ENCODE results near the gene NDUFA5.
A peak's percentile ranks its signal among the peaks of the same experiment; 100 is the strongest.

NDUFA5 gene

DNA sequence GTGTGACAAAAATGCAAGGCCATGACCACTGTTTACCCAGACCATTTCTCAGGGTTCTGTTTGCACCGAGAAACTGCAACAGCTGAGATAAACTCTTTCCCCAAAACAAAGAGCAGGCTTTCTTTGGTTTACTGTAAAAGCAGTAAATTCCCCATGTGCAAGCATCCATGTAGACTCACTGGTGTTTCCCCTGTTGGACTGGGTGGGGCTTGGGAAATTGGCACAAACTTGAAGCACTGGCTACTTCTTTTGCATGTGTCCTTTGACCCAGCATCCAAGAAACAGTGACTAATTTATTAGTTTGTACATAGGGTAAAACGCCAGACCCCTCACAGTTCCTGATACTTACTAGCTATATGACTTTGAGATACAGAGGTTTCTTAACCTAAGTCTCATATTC lies 35.6 kb downstream of the NDUFA5 start:
- TF ChIP-seq EZH2 (IDR thresholded peaks at IDR 0.05) (no peak), POLR2AphosphoS5 (IDR thresholded peaks at IDR 0.05; ENCODE audit: borderline replicate concordance, low read depth, low read length) (no peak), FOXP2 (optimal IDR thresholded peaks at IDR 0.05; ENCODE audit: control extremely low read depth, extremely low read length, insufficient read depth) (no peak)
- H3K4me3 ChIP-seq = no peak overlapping the region
- no peak for DNase-seq (ENCODE audit: low read depth, low spot score)
- no peaks in the 10 kb centered on the region for H3K9me3 ChIP-seq (ENCODE audit: low read depth, low read length)
- no peak overlapping the region for H3K27ac ChIP-seq
- no peak overlapping the region for H3K9ac ChIP-seq (ENCODE audit: insufficient read length)
- no peaks in the 10 kb centered on the region for H3K36me3 ChIP-seq (ENCODE audit: insufficient read depth, low read length)

DNA sequence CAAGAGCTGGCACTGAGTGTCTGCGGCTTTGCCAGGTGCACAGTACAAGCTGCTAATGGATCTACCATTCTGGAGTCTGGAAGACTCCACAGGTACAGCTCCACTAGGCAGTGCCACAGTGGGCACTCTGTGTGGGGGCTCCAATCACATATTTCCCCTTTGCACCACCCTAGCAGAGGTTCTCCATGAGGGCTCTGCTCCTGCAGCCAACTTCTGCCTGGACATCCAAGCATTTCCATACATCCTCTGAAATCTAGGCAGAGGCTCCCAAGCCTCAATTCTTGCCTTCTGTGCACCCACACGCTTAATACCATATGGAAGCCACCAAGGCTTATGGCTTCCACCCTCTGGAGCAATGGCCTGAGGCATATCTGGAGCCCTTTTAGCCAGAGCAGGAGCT lies 52.4 kb downstream of the NDUFA5 start:
- Histone ChIP-seq H3K27ac (no peak overlapping the region), H3K4me3 (no peak overlapping the region), H3K9me3 (ENCODE audit: low read depth, low read length) (no peaks in the 10 kb centered on the region), H3K9ac (ENCODE audit: insufficient read length) (no peak overlapping the region), H3K36me3 (ENCODE audit: insufficient read depth, low read length) (no peaks in the 10 kb centered on the region)
- no peak for TF ChIP-seq FOXP2 (optimal IDR thresholded peaks at IDR 0.05; ENCODE audit: control extremely low read depth, extremely low read length, insufficient read depth)
- TF ChIP-seq EZH2 (IDR thresholded peaks at IDR 0.05) = no peak
- TF ChIP-seq POLR2AphosphoS5 (IDR thresholded peaks at IDR 0.05; ENCODE audit: borderline replicate concordance, low read depth, low read length) = no peak
- DNase-seq (ENCODE audit: low read depth, low spot score) = no peak

DNA sequence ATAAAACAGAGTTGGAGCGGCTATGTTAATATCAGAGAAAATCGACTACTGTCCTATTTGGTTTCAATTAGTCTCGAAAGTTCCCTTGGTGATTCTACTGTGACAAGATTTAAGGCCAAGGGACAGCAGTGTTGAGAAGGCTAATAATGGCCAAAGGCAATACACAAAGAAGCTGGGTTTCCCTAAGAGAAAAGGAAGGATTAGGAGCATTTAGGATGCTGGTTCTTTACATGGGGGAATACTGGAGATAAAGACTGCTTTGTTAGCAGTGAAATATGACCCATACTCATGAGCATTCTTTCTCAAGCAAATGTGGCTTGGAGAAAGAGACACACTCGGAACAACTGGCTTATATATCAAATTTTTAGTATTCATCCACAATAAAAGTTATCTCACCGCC lies 55.4 kb downstream of the NDUFA5 start:
- H3K27ac ChIP-seq = no peak overlapping the region
- TF ChIP-seq POLR2AphosphoS5 (IDR thresholded peaks at IDR 0.05; ENCODE audit: borderline replicate concordance, low read depth, low read length) (no peak), FOXP2 (optimal IDR thresholded peaks at IDR 0.05; ENCODE audit: control extremely low read depth, extremely low read length, insufficient read depth) (no peak), EZH2 (IDR thresholded peaks at IDR 0.05) (no peak)
- H3K9me3 ChIP-seq (ENCODE audit: low read depth, low read length) = no peaks in the 10 kb centered on the region
- H3K9ac ChIP-seq (ENCODE audit: insufficient read length) = no peak overlapping the region
- no peak overlapping the region for H3K4me3 ChIP-seq
- no peak for DNase-seq (ENCODE audit: low read depth, low spot score)
- no peaks in the 10 kb centered on the region for H3K36me3 ChIP-seq (ENCODE audit: insufficient read depth, low read length)

DNA sequence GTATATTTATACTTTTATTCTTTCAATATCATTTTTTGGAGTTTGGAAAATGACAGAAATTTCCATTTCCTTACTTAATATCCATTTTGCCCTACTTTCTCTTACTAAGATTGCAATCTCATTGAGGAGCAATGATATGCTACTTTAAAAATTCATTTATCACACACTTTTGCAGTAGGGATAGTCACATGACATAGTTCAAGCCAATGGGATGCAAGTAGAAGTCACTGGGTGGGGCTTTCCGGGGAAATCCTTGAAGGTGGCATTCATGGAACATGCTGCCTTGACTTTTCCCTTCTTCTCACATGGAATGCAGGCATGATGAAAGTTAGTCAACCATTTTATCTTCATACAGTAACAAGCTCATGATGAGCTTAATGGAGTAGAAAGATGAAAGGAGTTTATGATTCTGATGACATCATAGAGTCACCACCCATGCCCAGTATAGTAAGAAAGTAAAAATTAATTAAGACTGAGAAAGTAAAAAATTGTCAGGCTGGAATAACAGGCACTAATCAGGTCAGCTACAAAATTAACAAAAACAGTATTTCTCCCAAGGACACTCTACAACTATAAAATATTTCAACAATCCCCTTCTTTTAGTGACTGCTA lies 56.6 kb downstream of the NDUFA5 start:
- Histone ChIP-seq H3K36me3 (ENCODE audit: insufficient read depth, low read length) (no peaks in the 10 kb centered on the region), H3K27ac (no peak overlapping the region), H3K4me3 (no peak overlapping the region), H3K9me3 (ENCODE audit: low read depth, low read length) (no peaks in the 10 kb centered on the region), H3K9ac (ENCODE audit: insufficient read length) (no peak overlapping the region)
- DNase-seq (ENCODE audit: low read depth, low spot score) = no peak
- TF ChIP-seq EZH2 (IDR thresholded peaks at IDR 0.05) (no peak), POLR2AphosphoS5 (IDR thresholded peaks at IDR 0.05; ENCODE audit: borderline replicate concordance, low read depth, low read length) (no peak), FOXP2 (optimal IDR thresholded peaks at IDR 0.05; ENCODE audit: control extremely low read depth, extremely low read length, insufficient read depth) (no peak)

DNA sequence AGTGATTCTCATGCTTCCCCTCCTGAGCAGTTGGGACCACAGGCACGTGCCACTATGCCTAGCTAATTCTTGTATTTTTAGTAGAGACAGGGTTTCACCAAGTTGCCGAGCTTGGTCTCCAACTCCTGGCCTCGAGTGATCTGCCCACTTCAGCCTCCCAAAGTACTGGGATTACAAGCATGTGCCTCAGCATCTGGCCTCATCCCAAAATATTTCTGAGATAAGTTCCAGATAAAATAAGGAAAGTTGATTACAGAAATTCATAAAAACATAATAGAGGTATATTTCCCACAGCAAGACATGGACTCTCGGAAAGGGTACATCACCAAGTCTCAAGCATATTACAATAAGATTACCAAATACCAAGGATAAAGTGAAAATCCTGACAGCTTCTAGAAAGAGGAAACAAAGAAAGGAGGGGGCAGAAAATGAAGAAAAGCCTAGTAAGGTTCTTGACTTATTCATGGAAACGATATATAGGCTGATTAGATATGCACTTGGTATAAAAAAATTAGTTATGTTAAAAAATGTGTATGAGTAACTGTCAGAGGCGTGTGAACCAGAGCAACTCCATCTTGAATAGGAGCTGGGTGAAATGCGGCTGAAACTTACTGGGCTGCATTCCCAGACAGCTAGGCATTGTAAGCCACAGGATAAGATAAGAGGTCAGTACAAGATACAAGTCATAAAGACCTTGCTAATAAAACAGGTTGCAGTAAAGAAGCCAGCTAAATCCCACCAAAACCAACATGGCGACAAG lies 58.2 kb downstream of the NDUFA5 start:
- no peak overlapping the region for H3K4me3 ChIP-seq
- no peaks in the 10 kb centered on the region for H3K9me3 ChIP-seq (ENCODE audit: low read depth, low read length)
- DNase-seq (ENCODE audit: low read depth, low spot score) = no peak
- H3K27ac ChIP-seq = no peak overlapping the region
- H3K36me3 ChIP-seq (ENCODE audit: insufficient read depth, low read length) = no peaks in the 10 kb centered on the region
- no peak for TF ChIP-seq EZH2 (IDR thresholded peaks at IDR 0.05)
- no peak for TF ChIP-seq POLR2AphosphoS5 (IDR thresholded peaks at IDR 0.05; ENCODE audit: borderline replicate concordance, low read depth, low read length)
- no peak for TF ChIP-seq FOXP2 (optimal IDR thresholded peaks at IDR 0.05; ENCODE audit: control extremely low read depth, extremely low read length, insufficient read depth)
- H3K9ac ChIP-seq (ENCODE audit: insufficient read length) = no peak overlapping the region

DNA sequence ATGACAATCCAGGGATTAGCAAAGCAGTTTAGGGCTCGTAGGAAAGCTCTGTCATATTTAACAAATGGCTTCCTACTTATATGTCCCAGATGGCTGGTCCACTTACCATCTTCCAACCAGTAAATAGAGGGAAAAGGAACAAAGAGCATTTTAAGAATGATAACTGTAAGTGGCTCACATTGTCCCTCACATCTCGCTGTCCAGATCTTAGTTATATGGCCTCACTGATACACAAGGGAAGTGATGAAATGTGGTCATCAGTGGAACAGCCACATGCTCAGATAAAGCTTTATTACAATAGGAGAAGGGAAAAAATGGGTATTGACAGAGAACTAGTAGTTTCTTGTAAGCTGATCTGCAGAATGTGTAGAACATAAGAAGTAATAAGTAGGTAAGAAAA lies 59.0 kb downstream of the NDUFA5 start:
- no peaks in the 10 kb centered on the region for H3K36me3 ChIP-seq (ENCODE audit: insufficient read depth, low read length)
- no peak overlapping the region for H3K27ac ChIP-seq
- H3K4me3 ChIP-seq = no peak overlapping the region
- no peaks in the 10 kb centered on the region for H3K9me3 ChIP-seq (ENCODE audit: low read depth, low read length)
- no peak for DNase-seq (ENCODE audit: low read depth, low spot score)
- TF ChIP-seq EZH2 (IDR thresholded peaks at IDR 0.05) (no peak), FOXP2 (optimal IDR thresholded peaks at IDR 0.05; ENCODE audit: control extremely low read depth, extremely low read length, insufficient read depth) (no peak), POLR2AphosphoS5 (IDR thresholded peaks at IDR 0.05; ENCODE audit: borderline replicate concordance, low read depth, low read length) (no peak)
- H3K9ac ChIP-seq (ENCODE audit: insufficient read length) = no peak overlapping the region

DNA sequence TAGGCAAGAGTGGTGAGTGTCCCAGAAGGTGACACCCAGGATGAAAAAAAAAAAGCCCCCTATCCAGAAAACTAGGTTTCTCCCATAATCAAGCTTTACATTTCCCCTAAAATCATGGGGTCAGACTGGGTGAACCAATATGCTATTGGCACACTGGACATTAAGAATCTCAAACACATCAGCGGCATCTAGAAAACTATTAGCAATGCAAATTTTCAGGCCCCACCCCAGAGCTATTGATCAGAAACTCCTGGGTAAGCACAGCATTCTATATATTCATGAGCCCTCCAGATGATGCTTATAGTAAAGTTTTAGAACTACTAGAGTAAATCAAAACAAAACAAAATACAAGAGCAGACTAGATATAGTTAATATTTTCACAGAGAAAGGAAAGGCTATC lies 59.6 kb downstream of the NDUFA5 start:
- no peaks in the 10 kb centered on the region for H3K36me3 ChIP-seq (ENCODE audit: insufficient read depth, low read length)
- no peak overlapping the region for H3K27ac ChIP-seq
- no peaks in the 10 kb centered on the region for H3K9me3 ChIP-seq (ENCODE audit: low read depth, low read length)
- H3K4me3 ChIP-seq = no peak overlapping the region
- no peak overlapping the region for H3K9ac ChIP-seq (ENCODE audit: insufficient read length)
- TF ChIP-seq EZH2 (IDR thresholded peaks at IDR 0.05) (no peak), POLR2AphosphoS5 (IDR thresholded peaks at IDR 0.05; ENCODE audit: borderline replicate concordance, low read depth, low read length) (no peak), FOXP2 (optimal IDR thresholded peaks at IDR 0.05; ENCODE audit: control extremely low read depth, extremely low read length, insufficient read depth) (no peak)
- DNase-seq (ENCODE audit: low read depth, low spot score) = no peak

DNA sequence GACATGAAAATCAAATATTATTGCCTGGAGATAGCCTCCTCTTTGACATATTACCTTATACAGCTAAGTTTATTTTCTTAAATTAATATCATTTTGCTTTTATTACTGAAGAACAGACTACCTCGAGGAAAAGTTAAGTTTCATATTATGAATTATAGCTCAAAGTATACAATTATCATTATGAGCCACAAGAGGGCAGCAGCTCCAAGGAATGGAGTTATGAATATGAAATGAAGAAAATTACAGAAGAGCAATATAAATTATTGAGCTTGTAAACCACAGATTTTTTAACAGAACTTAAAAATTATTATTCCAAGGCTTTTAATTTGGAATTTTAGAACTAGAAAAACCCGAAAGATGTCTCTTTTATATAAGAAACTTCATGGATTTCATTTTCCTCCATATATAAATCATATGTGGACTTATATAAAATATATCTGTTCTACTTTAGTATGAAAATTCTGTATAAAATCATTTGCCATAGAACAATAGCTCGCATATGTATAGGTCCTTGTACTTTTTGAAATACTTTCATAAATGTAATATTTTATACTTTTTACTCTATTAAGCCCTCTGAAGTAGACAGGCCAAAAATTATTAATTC lies 63.3 kb downstream of the NDUFA5 start:
- TF ChIP-seq POLR2AphosphoS5 (IDR thresholded peaks at IDR 0.05; ENCODE audit: borderline replicate concordance, low read depth, low read length) (no peak), EZH2 (IDR thresholded peaks at IDR 0.05) (no peak), FOXP2 (optimal IDR thresholded peaks at IDR 0.05; ENCODE audit: control extremely low read depth, extremely low read length, insufficient read depth) (no peak)
- peak; percentile 65 for DNase-seq (ENCODE audit: low read depth, low spot score)
- peak overlapping the region; percentile 35; the same call in 1 of the 2 replicates for H3K4me3 ChIP-seq
- H3K9me3 ChIP-seq (ENCODE audit: low read depth, low read length) = no peaks in the 10 kb centered on the region
- no peak overlapping the region for H3K27ac ChIP-seq
- peak overlapping the region; percentile 28 for H3K9ac ChIP-seq (ENCODE audit: insufficient read length)
- no peaks in the 10 kb centered on the region for H3K36me3 ChIP-seq (ENCODE audit: insufficient read depth, low read length)
